Measurements from ENCODE around the gene TPK1.
"Not testable (repeated sequence)": the region's sequence is repeated elsewhere in the genome, so short reads cannot be mapped to it uniquely, and the experiment has no call there.

The TPK1 gene

GRCh38 chr7:144775749-144776148 is 60.1 kb downstream of the TPK1 start:
- DNase-seq: no peak

- DNase-seq: no peak
Observed at GRCh38 chr7:144771927-144772326, 63.9 kb downstream of the TPK1 start.

- no peak for DNase-seq
Observed at GRCh38 chr7:144771174-144771573, 64.7 kb downstream of the TPK1 start.

- DNase-seq: no peak
Observed at GRCh38 chr7:144769352-144769751, 66.5 kb downstream of the TPK1 start.

GRCh38 chr7:144768633-144769032 is 67.2 kb downstream of the TPK1 start:
- DNase-seq: no peak

- DNase-seq: no peak
Observed at GRCh38 chr7:144763291-144763690, 72.6 kb downstream of the TPK1 start.

- no peak for DNase-seq
Observed at GRCh38 chr7:144762853-144763252, 73.0 kb downstream of the TPK1 start.

- no peak for DNase-seq
Observed at GRCh38 chr7:144761493-144761892, 74.4 kb downstream of the TPK1 start.

GRCh38 chr7:144759653-144760052 is 76.2 kb downstream of the TPK1 start:
- no peak for DNase-seq

GRCh38 chr7:144747936-144748335 is 87.9 kb downstream of the TPK1 start:
- no peak for DNase-seq

- peak; percentile 6 to 14 for DNase-seq
Observed at GRCh38 chr7:144738708-144739314, 97.0 kb downstream of the TPK1 start.

- DNase-seq: no peak
Observed at GRCh38 chr7:144738146-144738545, 97.7 kb downstream of the TPK1 start.

- DNase-seq: no peak
Observed at GRCh38 chr7:144736880-144737493, 98.9 kb downstream of the TPK1 start.

GRCh38 chr7:144735505-144736276 is 100.2 kb downstream of the TPK1 start:
- DNase-seq: no peak

GRCh38 chr7:144731661-144732351 is 104.0 kb downstream of the TPK1 start:
- no peak for DNase-seq

GRCh38 chr7:144730224-144730623 is 105.6 kb downstream of the TPK1 start:
- DNase-seq: no peak

- no peak for DNase-seq
Observed at GRCh38 chr7:144729226-144729625, 106.6 kb downstream of the TPK1 start.

- DNase-seq: no peak
Observed at GRCh38 chr7:144728551-144728950, 107.3 kb downstream of the TPK1 start.

- not testable (repeated sequence) for DNase-seq
Observed at GRCh38 chr7:144726840-144727239, 109.0 kb downstream of the TPK1 start.

GRCh38 chr7:144725070-144725469 is 110.8 kb downstream of the TPK1 start:
- DNase-seq: no peak

GRCh38 chr7:144723301-144723700 is 112.6 kb downstream of the TPK1 start:
- no peak for DNase-seq

GRCh38 chr7:144720710-144721109 is 115.1 kb downstream of the TPK1 start:
- no peak for DNase-seq

GRCh38 chr7:144720149-144720548 is 115.7 kb downstream of the TPK1 start:
- no peak for DNase-seq

GRCh38 chr7:144717720-144718119 is 118.1 kb downstream of the TPK1 start:
- DNase-seq: no peak
